Activated T-helper 2 cell treated with anti-CD3 and anti-CD28 coated beads, Interferon-gamma antibody, Interleukin-2, Interleukin-4, amounts not matched to agents 10 μg/mL and 5 μg/mL and 100 μg/mL, durations not matched to agents 14 hours and 24 hours and 36 hours (primary cell): ENCODE data around the gene MCAM. TPM values are rescaled to one million over a fixed set of nuclear protein-coding genes. Genes with fewer than 3 reads are reported as not detected.

Experiments
- DNase-seq: peaks from one replicate; pipeline ENCODE4 v3.0.0; 2021; ENCODE audit warnings: low spot score
- H3K27ac Mint-ChIP-seq: one replicate; pipeline ENCODE4 v1.8.0; 2021; ENCODE audit warnings: mixed read lengths
- H3K27me3 Mint-ChIP-seq: one replicate; pipeline ENCODE4 v1.8.0; 2021; ENCODE audit warnings: low read depth, mixed read lengths
- H3K36me3 Mint-ChIP-seq: one replicate; pipeline ENCODE4 v1.8.0; 2021; ENCODE audit warnings: low read depth, mixed read lengths
- H3K4me1 Mint-ChIP-seq: one replicate; pipeline ENCODE4 v1.8.0; 2021; ENCODE audit warnings: low read depth, mixed read lengths
- H3K4me3 Mint-ChIP-seq: one replicate; pipeline ENCODE4 v1.8.0; 2021; ENCODE audit warnings: low read depth, mild to moderate bottlenecking, moderate library complexity, mixed read lengths
- H3K9me3 Mint-ChIP-seq: one replicate; pipeline ENCODE4 v1.8.0; 2021; ENCODE audit warnings: mixed read lengths
- intact Hi-C: fragments of 100-400 bp; cut with micrococcal nuclease; formaldehyde crosslinking; loops from one replicate; pipeline ENCODE4 v1.15.1; 2023
- total RNA-seq: library from RNA; stranded (reverse); gene quantifications from 2 replicates; pipeline ENCODE4 v1.2.3, GENCODE V29; 2022

Gene MCAM
- total RNA-seq, 1 donor from 2014 or later, result 6.0 TPM

GRCh38 chr11:119342023-119342300, 25.0 kb upstream of the MCAM start:
- Mint-ChIP-seq H3K27me3 (peaks cover 40% of the 10 kb centered on the region), H3K27ac (no peak overlapping the region), H3K36me3 (peaks cover 11% of the 10 kb centered on the region), H3K9me3 (no peaks in the 10 kb centered on the region), H3K4me3 (no peak overlapping the region), H3K4me1 (peaks cover 15% of the 10 kb centered on the region)
- DNase-seq, result no peak
- intact Hi-C loops, result no loop called here

GRCh38 chr11:119341222-119342022, 24.5 kb upstream of the MCAM start:
- peaks cover 40% of the 10 kb centered on the region for H3K27me3 Mint-ChIP-seq
- H3K4me1 Mint-ChIP-seq, result peaks cover 19% of the 10 kb centered on the region

GRCh38 chr11:119340335-119341221, 23.6 kb upstream of the MCAM start, which contains the start of gene C1QTNF5:
TSS of gene C1QTNF5 (minus strand) at chr11:119340883. CDS start at chr11:119340397, 486 bp downstream.
- H3K4me1 Mint-ChIP-seq, result peaks cover 26% of the 10 kb centered on the region
- H3K36me3 Mint-ChIP-seq, result peaks cover 19% of the 10 kb centered on the region
- intact Hi-C loops, result no loop called here
- no peaks in the 10 kb centered on the region for H3K9me3 Mint-ChIP-seq
- H3K27ac Mint-ChIP-seq, result no peak within 1 kb of the TSS
- DNase-seq, result no peak
- peaks cover 40% of the 10 kb centered on the region for H3K27me3 Mint-ChIP-seq
- H3K4me3 Mint-ChIP-seq, result no peak within 1 kb of the TSS

More at GRCh38 chr11:119341222-119342022, 24.5 kb upstream of the MCAM start:
- no peak for DNase-seq
- Mint-ChIP-seq H3K36me3 (peaks cover 12% of the 10 kb centered on the region), H3K27ac (no peak overlapping the region), H3K4me3 (no peak overlapping the region), H3K9me3 (no peaks in the 10 kb centered on the region)
- intact Hi-C loops, result no loop called here

- H3K9me3 Mint-ChIP-seq, result no peaks in the 10 kb centered on the region
- peak overlapping the region; percentile 44 for H3K4me3 Mint-ChIP-seq
- intact Hi-C loops, result no loop called here
- DNase-seq, result peak; percentile 45
- H3K36me3 Mint-ChIP-seq, result peaks cover 19% of the 10 kb centered on the region
- no peak overlapping the region for H3K27ac Mint-ChIP-seq
- peaks cover 36% of the 10 kb centered on the region for H3K27me3 Mint-ChIP-seq
- peaks cover 33% of the 10 kb centered on the region for H3K4me1 Mint-ChIP-seq
Measured at GRCh38 chr11:119339589-119340334, 22.8 kb upstream of the MCAM start.

GRCh38 chr11:119338965-119339588, 22.1 kb upstream of the MCAM start:
- no peak overlapping the region for H3K27ac Mint-ChIP-seq
- intact Hi-C loops, result no loop called here
- peak overlapping the region; percentile 44 for H3K4me3 Mint-ChIP-seq
- no peaks in the 10 kb centered on the region for H3K9me3 Mint-ChIP-seq
- peaks cover 34% of the 10 kb centered on the region for H3K4me1 Mint-ChIP-seq
- DNase-seq, result no peak
- H3K27me3 Mint-ChIP-seq, result peaks cover 36% of the 10 kb centered on the region
- peaks cover 19% of the 10 kb centered on the region for H3K36me3 Mint-ChIP-seq

GRCh38 chr11:119338318-119338890, 21.5 kb upstream of the MCAM start:
- Mint-ChIP-seq H3K9me3 (no peaks in the 10 kb centered on the region), H3K27me3 (peaks cover 34% of the 10 kb centered on the region), H3K27ac (no peak overlapping the region), H3K36me3 (peaks cover 19% of the 10 kb centered on the region), H3K4me1 (peaks cover 38% of the 10 kb centered on the region), H3K4me3 (no peak overlapping the region)
- DNase-seq, result peak; percentile 59
- intact Hi-C loops, result no loop called here

GRCh38 chr11:119337581-119338317, 20.8 kb upstream of the MCAM start:
- H3K27me3 Mint-ChIP-seq, result peaks cover 29% of the 10 kb centered on the region
- no peak for DNase-seq
- intact Hi-C loops, result no loop called here
- peaks cover 19% of the 10 kb centered on the region for H3K36me3 Mint-ChIP-seq
- H3K9me3 Mint-ChIP-seq, result no peaks in the 10 kb centered on the region
- no peak overlapping the region for H3K27ac Mint-ChIP-seq
- no peak overlapping the region for H3K4me3 Mint-ChIP-seq
- peaks cover 40% of the 10 kb centered on the region for H3K4me1 Mint-ChIP-seq

GRCh38 chr11:119336744-119337469, 20.0 kb upstream of the MCAM start:
- intact Hi-C loops, result no loop called here
- Mint-ChIP-seq H3K27ac (no peak overlapping the region), H3K4me3 (peak overlapping the region; percentile 76), H3K36me3 (peaks cover 19% of the 10 kb centered on the region), H3K27me3 (peaks cover 23% of the 10 kb centered on the region), H3K9me3 (no peaks in the 10 kb centered on the region), H3K4me1 (peaks cover 43% of the 10 kb centered on the region)
- DNase-seq, result no peak

GRCh38 chr11:119335655-119336543, 19.0 kb upstream of the MCAM start:
- DNase-seq, result no peak
- intact Hi-C loops, result loop anchor here (2.0 kb wide), 1 partner anchor 15 kb away; no protein-coding TSS in a partner anchor
- H3K9me3 Mint-ChIP-seq, result no peaks in the 10 kb centered on the region
- peaks cover 15% of the 10 kb centered on the region for H3K27me3 Mint-ChIP-seq
- H3K4me3 Mint-ChIP-seq, result peak overlapping the region; percentile 100
- peaks cover 40% of the 10 kb centered on the region for H3K4me1 Mint-ChIP-seq
- H3K27ac Mint-ChIP-seq, result peak overlapping the region; percentile 14
- peaks cover 19% of the 10 kb centered on the region for H3K36me3 Mint-ChIP-seq

- H3K9me3 Mint-ChIP-seq, result no peaks in the 10 kb centered on the region
- H3K4me1 Mint-ChIP-seq, result peaks cover 40% of the 10 kb centered on the region
- peaks cover 20% of the 10 kb centered on the region for H3K27me3 Mint-ChIP-seq
- intact Hi-C loops, result loop anchor here (2.0 kb wide), 1 partner anchor 14 kb away; no protein-coding TSS in a partner anchor
- DNase-seq, result no peak
- H3K36me3 Mint-ChIP-seq, result peaks cover 19% of the 10 kb centered on the region
- peak overlapping the region; percentile 99 for H3K27ac Mint-ChIP-seq
- peak overlapping the region; percentile 100 for H3K4me3 Mint-ChIP-seq
Measured at GRCh38 chr11:119335091-119335654, 18.2 kb upstream of the MCAM start.
